ENCODE data around the gene PPP1CC. TPM values are rescaled to one million over a fixed set of nuclear protein-coding genes. Genes with fewer than 3 reads are reported as not detected.

PPP1CC gene
- total RNA-seq, 6 experiments from 2014 or later = 32.8 to 51.7 (median 36.2) TPM

DNA sequence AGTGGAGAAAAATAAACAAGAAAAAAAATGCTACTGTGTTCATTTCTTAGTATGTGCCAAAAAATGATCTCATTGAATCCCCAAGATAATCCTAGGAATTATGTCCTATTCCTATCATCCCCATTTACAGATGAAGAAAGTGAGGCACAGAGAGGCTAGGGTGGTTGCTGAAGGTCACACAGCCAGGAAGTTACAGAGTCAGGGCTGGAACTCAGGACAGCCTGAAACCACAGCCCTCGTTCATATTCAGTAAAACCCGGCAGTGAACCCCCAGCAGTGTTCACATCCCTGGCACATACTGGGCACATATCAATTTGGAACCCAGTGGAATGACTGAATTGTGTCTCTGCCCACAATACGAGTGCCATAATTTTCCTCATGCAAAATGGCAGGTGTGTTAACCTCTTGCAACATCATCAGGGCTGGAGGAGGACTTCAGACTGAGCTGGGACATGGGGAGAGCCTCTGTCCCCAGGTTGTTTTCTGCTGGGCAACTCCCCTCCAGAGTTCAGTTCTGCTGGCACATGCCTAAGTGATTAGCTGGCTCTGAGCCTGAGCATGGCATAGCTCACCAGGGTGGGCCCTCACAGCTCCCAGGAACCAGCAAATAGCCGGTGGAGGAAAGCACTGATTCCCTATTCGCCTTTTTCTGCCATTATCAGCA is 2.0 kb upstream of the PPP1CC start:
- Histone ChIP-seq H3K27ac (peak overlapping the region in 1 of 3 donors; percentile 50), H3K9me3 (no peaks in the 10 kb centered on the region), H3K36me3 (no peaks in the 10 kb centered on the region), H3K4me3 (no peak overlapping the region), H3K4me1 (peaks cover 0 to 33% (median 12%) of the 10 kb centered on the region in 4 donors), H3K27me3 (no peaks in the 10 kb centered on the region)
- TF ChIP-seq CTCF (IDR thresholded peaks at IDR 0.05) (no peak), POLR2A (IDR thresholded peaks at IDR 0.05) (no peak)
- DNase-seq (peak; percentile 32 to 74 (median 67)), ATAC-seq (peak; percentile 37 to 54 (median 39))
- intact Hi-C loops (cut with DNase I) = no loop called here
- 43% methylated on average over 3 of the region's 5 CpGs for WGBS (ENCODE audit: insufficient coverage, low coverage, low lambda C conversion rate, missing lambda C conversion rate)

- no peak for ATAC-seq
- TF ChIP-seq POLR2A (IDR thresholded peaks at IDR 0.05) (no peak), CTCF (IDR thresholded peaks at IDR 0.05) (no peak)
- peak in 1 of 3 donors; percentile 24 for DNase-seq
- no peaks in the 10 kb centered on the region for H3K27me3 ChIP-seq
- H3K4me3 ChIP-seq = no peak overlapping the region
- peaks cover 0 to 38% (median 14%) of the 10 kb centered on the region in 4 donors for H3K4me1 ChIP-seq
- peak overlapping the region in 2 of 3 donors; percentile 55 to 85 for H3K27ac ChIP-seq
- H3K9me3 ChIP-seq = no peaks in the 10 kb centered on the region
- intact Hi-C loops (cut with DNase I) = no loop called here
- WGBS (ENCODE audit: insufficient coverage, low coverage, low lambda C conversion rate, missing lambda C conversion rate) = 45% methylated on average over 2 of the region's 4 CpGs
- H3K36me3 ChIP-seq = no peaks in the 10 kb centered on the region
Measured at GRCh38 chr12:110744151-110744571, 1.5 kb upstream of the PPP1CC start.

DNA sequence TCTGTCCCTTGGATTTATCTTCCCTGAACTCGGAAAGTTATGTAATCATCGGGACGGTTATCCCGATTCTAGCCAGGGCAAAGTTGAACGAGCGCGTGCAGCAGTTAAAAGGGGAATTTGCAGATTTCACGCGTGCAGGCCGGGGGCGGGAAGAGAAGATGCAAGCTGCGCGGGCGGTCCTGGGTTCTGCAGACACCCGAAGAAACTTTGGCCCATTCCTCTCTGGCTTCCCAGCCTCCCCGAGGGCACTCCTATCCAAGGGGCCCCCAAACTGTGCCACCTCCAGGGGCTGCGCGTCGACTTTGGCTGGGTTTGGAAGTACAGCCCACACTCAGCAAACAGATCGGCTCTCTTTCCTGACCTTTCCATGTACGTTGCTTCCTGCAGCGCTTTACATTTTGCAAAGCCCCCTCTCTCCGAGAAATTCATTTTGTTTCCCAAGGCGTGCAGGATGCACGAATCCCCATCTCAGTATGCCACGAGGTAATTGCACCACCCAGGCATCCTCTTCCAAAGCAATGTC is 941 bp upstream of the PPP1CC start:
- DNase-seq (peak; percentile 72 to 80 (median 76)), ATAC-seq (peak; percentile 45 to 57 (median 50))
- Histone ChIP-seq H3K27me3 (no peaks in the 10 kb centered on the region), H3K36me3 (no peaks in the 10 kb centered on the region), H3K4me3 (peak overlapping the region; percentile 88 to 96 (median 90)), H3K4me1 (peaks cover 0 to 44% (median 16%) of the 10 kb centered on the region in 4 donors), H3K27ac (peak overlapping the region; percentile 55 to 88 (median 85)), H3K9me3 (no peaks in the 10 kb centered on the region)
- intact Hi-C loops (cut with DNase I) = no loop called here
- 24% methylated on average over 20 of the region's 26 CpGs for WGBS (ENCODE audit: insufficient coverage, low coverage, low lambda C conversion rate, missing lambda C conversion rate)
- TF ChIP-seq POLR2A (IDR thresholded peaks at IDR 0.05) (no peak), CTCF (IDR thresholded peaks at IDR 0.05) (no peak)

- intact Hi-C loops (cut with DNase I) = no loop called here
- Histone ChIP-seq H3K27ac (peak overlapping the region; percentile 85 to 88 (median 87)), H3K27me3 (no peaks in the 10 kb centered on the region), H3K36me3 (no peaks in the 10 kb centered on the region), H3K9me3 (no peaks in the 10 kb centered on the region), H3K4me3 (peak overlapping the region; percentile 88 to 96 (median 90)), H3K4me1 (peaks cover 0 to 44% (median 16%) of the 10 kb centered on the region in 4 donors)
- no peak for TF ChIP-seq CTCF (IDR thresholded peaks at IDR 0.05)
- TF ChIP-seq POLR2A (IDR thresholded peaks at IDR 0.05) = no peak
- DNase-seq (peak in 2 of 3 donors; percentile 59 to 69), ATAC-seq (peak; percentile 6 to 19 (median 18))
- under 1% methylated on average over 19 of the region's 44 CpGs for WGBS (ENCODE audit: insufficient coverage, low coverage, low lambda C conversion rate, missing lambda C conversion rate)
Measured at GRCh38 chr12:110742096-110742717, 484 bp downstream of the PPP1CC start.

Measured in right lobe of liver (tissue), 6 donors.